Activated CD8-positive, alpha-beta T cell treated with anti-CD3 and anti-CD28 coated beads for 36 hours (primary cell): ENCODE measurements around the gene LCN2. TPM values are rescaled to one million over a fixed set of nuclear protein-coding genes. Genes with fewer than 3 reads are reported as not detected.

ENCODE experiments used
- ATAC-seq: fragments of 200-7000 bp; cut with Tn5 transposase; one replicate; pipeline ENCODE4 v1.10.0; 2021; ENCODE audit warnings: mild to moderate bottlenecking, moderate library complexity
- CTCF ChIA-PET: fragments of 350-600 bp; sonication (Branson Sonifier 250); formaldehyde crosslinking; loops from one replicate; lab custom pipeline; 2021; ENCODE audit warnings: antibody characterized with exemption; lab: Charles Lee
- POLR2A ChIA-PET: fragments of 350-600 bp; sonication (Branson Sonifier 250); formaldehyde crosslinking; loops from one replicate; lab custom pipeline; 2021; ENCODE audit warnings: antibody characterized with exemption; lab: Charles Lee
- DNase-seq: peaks from one replicate; pipeline ENCODE4 v3.0.0-alpha.2; 2020
- H3K27ac Mint-ChIP-seq: one replicate; pipeline ENCODE4 v1.8.0; 2021; ENCODE audit warnings: mild to moderate bottlenecking, mixed read lengths
- H3K27me3 Mint-ChIP-seq: one replicate; pipeline ENCODE4 v1.8.0; 2021; ENCODE audit warnings: mixed read lengths
- H3K36me3 Mint-ChIP-seq: one replicate; pipeline ENCODE4 v1.8.0; 2021; ENCODE audit warnings: low read depth, mixed read lengths
- H3K4me1 Mint-ChIP-seq: one replicate; pipeline ENCODE4 v1.8.0; 2021; ENCODE audit warnings: low read depth, mixed read lengths
- H3K4me3 Mint-ChIP-seq: one replicate; pipeline ENCODE4 v1.8.0; 2021; ENCODE audit warnings: mild to moderate bottlenecking, moderate library complexity, mixed read lengths
- H3K9me3 Mint-ChIP-seq: one replicate; pipeline ENCODE4 v1.8.0; 2021; ENCODE audit warnings: mixed read lengths
- intact Hi-C: fragments of 100-400 bp; cut with micrococcal nuclease; formaldehyde crosslinking; loops from one replicate; pipeline ENCODE4 v1.10.0; 2022
- total RNA-seq, 2 experiments: library from RNA; stranded (reverse); gene quantifications; one replicate each; pipeline ENCODE4 v1.2.3, GENCODE V29; 2021
- TF ChIP-seq, protein P1 (sequence below): fragments of 200-600 bp; IDR thresholded peaks from one replicate; pipeline ENCODE4 v1.8.0; 2022; ENCODE audit warnings: antibody characterized with exemption, mild to moderate bottlenecking

LCN2 gene
- total RNA-seq, 2 experiments from 2014 or later = not detected

DNA sequence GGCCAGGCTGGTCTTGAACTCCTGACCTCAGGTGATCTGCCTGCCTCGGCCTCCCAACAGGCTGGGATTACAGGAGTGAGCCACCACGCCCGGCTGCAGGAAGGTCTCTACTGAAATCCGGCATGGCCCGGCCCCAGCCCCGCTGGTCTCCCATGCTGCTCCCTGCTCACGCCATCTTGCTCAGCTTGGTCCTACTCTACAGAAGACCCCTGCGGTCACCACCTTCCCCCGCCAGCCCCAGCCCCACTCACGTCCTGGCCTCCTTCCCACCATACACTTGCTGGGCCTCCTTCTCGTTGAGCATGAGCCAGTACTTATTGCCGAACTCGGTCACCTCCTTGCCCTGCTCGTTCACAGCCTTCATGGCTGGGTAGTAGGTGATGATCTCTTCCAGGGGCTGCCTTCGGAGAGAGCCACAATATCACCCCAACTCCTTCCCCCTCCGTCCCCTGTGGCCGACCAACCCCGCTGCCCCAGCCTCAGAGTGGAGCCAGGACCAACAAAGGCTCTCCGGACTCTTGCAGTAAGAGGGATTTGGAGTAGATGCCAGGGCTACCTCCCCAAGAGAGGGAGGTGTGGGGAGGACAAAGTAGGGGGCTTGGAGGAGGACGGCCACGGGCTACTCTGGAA, 25.7 kb upstream of the LCN2 start:
- Mint-ChIP-seq H3K4me1 (peaks cover 21% of the 10 kb centered on the region), H3K9me3 (no peaks in the 10 kb centered on the region), H3K27me3 (no peaks in the 10 kb centered on the region), H3K36me3 (peaks cover 13% of the 10 kb centered on the region), H3K4me3 (no peak overlapping the region), H3K27ac (no peak overlapping the region)
- ATAC-seq = no peak
- DNase-seq = no peak
- intact Hi-C loops = no loop called here
- ChIA-PET CTCF (interaction anchor here (1.4 kb wide), 1 partner anchor 24 kb away, joined by 4 read pairs; no protein-coding TSS in a partner anchor), POLR2A (interaction anchor here (0.8 to 1.0 kb wide), 2 partner anchors 26 to 34 kb away, joined by 3 read pairs; no protein-coding TSS in a partner anchor)
- TF ChIP-seq, protein P1, sequence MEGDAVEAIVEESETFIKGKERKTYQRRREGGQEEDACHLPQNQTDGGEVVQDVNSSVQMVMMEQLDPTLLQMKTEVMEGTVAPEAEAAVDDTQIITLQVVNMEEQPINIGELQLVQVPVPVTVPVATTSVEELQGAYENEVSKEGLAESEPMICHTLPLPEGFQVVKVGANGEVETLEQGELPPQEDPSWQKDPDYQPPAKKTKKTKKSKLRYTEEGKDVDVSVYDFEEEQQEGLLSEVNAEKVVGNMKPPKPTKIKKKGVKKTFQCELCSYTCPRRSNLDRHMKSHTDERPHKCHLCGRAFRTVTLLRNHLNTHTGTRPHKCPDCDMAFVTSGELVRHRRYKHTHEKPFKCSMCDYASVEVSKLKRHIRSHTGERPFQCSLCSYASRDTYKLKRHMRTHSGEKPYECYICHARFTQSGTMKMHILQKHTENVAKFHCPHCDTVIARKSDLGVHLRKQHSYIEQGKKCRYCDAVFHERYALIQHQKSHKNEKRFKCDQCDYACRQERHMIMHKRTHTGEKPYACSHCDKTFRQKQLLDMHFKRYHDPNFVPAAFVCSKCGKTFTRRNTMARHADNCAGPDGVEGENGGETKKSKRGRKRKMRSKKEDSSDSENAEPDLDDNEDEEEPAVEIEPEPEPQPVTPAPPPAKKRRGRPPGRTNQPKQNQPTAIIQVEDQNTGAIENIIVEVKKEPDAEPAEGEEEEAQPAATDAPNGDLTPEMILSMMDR = no peak

DNA sequence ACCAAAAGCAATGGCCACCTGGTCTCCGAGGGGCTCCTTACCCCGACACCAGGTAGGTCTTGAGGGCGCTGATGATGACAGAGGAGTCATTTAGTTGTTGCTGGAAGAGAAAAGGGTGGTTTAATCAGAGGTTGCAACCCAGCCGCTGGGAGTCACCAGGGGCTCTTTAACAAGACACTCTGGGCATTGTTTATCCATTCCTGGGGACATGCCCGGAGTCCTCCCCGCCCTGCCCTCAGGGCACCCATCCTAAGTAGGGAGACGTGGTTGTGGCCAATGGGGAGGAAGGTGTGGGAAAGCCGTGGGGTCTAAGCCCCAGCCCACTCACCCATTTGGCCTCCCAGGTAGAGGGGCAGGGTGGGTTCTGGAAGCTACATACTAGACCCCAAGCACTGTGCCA, 24.8 kb upstream of the LCN2 start:
- TF ChIP-seq, protein P1 = no peak
- H3K36me3 Mint-ChIP-seq = peaks cover 13% of the 10 kb centered on the region
- DNase-seq = no peak
- H3K9me3 Mint-ChIP-seq = no peaks in the 10 kb centered on the region
- POLR2A ChIA-PET = interaction anchor here (1.4 kb wide), 1 partner anchor 19 kb away, joined by 4 read pairs; no protein-coding TSS in a partner anchor
- ATAC-seq = no peak
- no peak overlapping the region for H3K4me3 Mint-ChIP-seq
- peaks cover 27% of the 10 kb centered on the region for H3K4me1 Mint-ChIP-seq
- CTCF ChIA-PET = interaction anchor here (0.8 to 1.4 kb wide), 3 partner anchors 17 to 181 kb away, joined by 3 to 4 read pairs (median 3); no protein-coding TSS in a partner anchor
- H3K27me3 Mint-ChIP-seq = no peaks in the 10 kb centered on the region
- peak overlapping the region; percentile 43 for H3K27ac Mint-ChIP-seq
- intact Hi-C loops = no loop called here

DNA sequence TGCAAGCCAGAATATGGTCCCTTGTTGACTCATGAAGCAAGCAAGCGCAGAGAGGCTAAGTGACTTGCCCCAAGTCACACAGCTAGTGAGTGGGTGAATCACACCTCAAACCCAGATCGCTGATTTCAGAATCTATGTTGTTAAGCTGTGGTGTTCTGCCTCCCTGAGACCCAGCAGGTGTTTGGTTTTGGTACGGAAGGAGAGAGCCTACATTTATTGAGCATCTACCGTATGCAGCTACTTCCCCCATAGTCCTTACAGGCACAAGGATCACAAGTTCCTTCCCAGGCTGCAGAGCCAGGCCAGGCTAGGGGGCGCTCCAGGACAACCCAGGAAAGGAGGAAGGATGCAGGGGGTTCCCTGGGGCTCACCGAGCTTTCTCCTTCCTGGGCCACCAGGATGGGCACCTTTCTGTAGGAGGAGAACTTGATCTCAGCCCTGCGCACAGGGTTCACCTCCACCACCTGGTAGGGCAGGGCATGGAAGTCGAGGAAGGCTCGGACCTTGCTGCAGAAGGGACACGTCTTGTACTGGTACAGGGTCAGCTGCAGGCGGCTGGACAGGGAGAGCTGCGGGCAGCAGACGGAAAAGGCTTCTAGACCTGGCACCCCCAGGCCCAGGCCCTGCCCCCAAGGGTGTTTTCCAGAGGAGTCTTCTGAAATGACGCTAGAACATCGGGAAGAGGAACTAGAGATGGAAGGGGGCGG, 24.2 kb upstream of the LCN2 start:
- CTCF ChIA-PET = interaction anchor here (0.8 to 5.2 kb wide), 4 partner anchors 7 to 182 kb away, joined by 3 to 40 read pairs (median 4); no protein-coding TSS in a partner anchor
- Mint-ChIP-seq H3K9me3 (no peaks in the 10 kb centered on the region), H3K4me3 (peak overlapping the region; percentile 92), H3K27me3 (no peaks in the 10 kb centered on the region), H3K36me3 (peaks cover 13% of the 10 kb centered on the region), H3K27ac (peak overlapping the region; percentile 43), H3K4me1 (peaks cover 29% of the 10 kb centered on the region)
- POLR2A ChIA-PET = interaction anchor here (1.0 to 1.4 kb wide), 3 partner anchors 19 to 58 kb away, joined by 3 to 4 read pairs (median 3); partner anchors contain the start of genes BBLN and NAIF1
- TF ChIP-seq, protein P1 = no peak
- intact Hi-C loops = no loop called here
- DNase-seq = peak; percentile 73
- no peak for ATAC-seq

DNA sequence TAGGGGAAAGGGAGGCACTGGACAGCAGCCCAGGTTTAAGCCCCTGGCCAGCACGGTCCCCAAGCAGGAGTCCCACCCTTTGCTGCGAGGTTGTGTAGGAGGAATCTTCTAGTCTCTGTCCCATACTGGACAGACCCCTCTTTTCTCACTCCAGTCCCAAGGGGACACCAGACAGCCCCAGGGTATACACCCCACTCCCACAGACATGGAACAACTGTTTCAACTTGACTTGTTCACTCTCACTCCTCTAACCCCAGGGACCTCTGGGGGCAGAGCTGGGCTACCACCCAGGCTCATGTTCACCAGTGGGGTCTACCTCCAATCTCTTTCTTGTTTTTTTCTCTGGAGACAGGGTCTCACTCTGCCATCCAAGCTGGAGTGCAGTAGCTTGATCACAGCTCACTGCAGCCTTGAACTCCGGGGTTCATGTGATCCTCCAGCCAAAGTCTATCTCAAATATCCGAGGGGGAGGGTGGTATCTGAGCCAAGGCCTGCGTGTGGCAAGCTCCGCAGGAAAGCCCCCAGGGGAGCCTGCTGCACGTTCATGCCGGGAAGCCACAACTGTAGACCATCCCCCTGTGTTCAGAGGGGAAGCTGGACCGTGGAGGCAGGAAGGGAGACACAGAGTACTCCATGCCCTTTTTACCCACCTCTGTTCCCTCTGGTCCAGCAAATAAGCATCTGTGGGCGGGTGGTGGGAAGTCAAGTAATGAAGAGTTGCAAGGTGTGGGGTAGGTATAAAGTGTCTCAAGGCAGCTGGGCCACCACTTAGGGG, 23.5 kb upstream of the LCN2 start:
- TF ChIP-seq, protein P1 = no peak
- H3K4me1 Mint-ChIP-seq = peaks cover 29% of the 10 kb centered on the region
- DNase-seq (no peak), ATAC-seq (no peak)
- H3K27ac Mint-ChIP-seq = peak overlapping the region; percentile 80
- H3K4me3 Mint-ChIP-seq = peak overlapping the region; percentile 92
- peaks cover 9% of the 10 kb centered on the region for H3K36me3 Mint-ChIP-seq
- H3K9me3 Mint-ChIP-seq = no peaks in the 10 kb centered on the region
- CTCF ChIA-PET = interaction anchor here (1.0 to 5.2 kb wide), 2 partner anchors 8 to 28 kb away, joined by 3 to 40 read pairs; no protein-coding TSS in a partner anchor
- intact Hi-C loops = no loop called here
- POLR2A ChIA-PET = interaction anchor here (1.0 to 1.4 kb wide), 3 partner anchors 20 to 58 kb away, joined by 3 to 4 read pairs (median 3); partner anchors contain the start of genes BBLN and NAIF1
- H3K27me3 Mint-ChIP-seq = no peaks in the 10 kb centered on the region
